B cell (primary cell): ENCODE data around the gene SYT3. TPM values are rescaled to one million over a fixed set of nuclear protein-coding genes. Genes with fewer than 3 reads are reported as not detected.

Experiments
- ATAC-seq: fragments of 200-7000 bp; cut with Tn5 transposase; one replicate; pipeline ENCODE4 v1.10.0; 2021; ENCODE audit warnings: low read depth, mild to moderate bottlenecking, moderate number of reproducible peaks, moderate library complexity
- CTCF ChIA-PET: fragments of 350-600 bp; sonication (Branson Sonifier 250); formaldehyde crosslinking; loops from one replicate; lab custom pipeline; 2021; ENCODE audit warnings: antibody characterized with exemption, inconsistent platforms; lab: Charles Lee
- POLR2A ChIA-PET: fragments of 350-600 bp; sonication (Branson Sonifier 250); formaldehyde crosslinking; loops from one replicate; lab custom pipeline; 2021; ENCODE audit warnings: antibody characterized with exemption; lab: Charles Lee
- DNase-seq: peaks from one replicate; pipeline ENCODE4 v3.0.0; 2013
- H2AFZ ChIP-seq: 2 replicates; pipeline ENCODE4 v1.6.1; 2012; ENCODE audit warnings: mild to moderate bottlenecking, low read depth, low read length; ENCODE audit not compliant: insufficient read depth, poor library complexity, severe bottlenecking
- H3K27ac ChIP-seq, 2 donors: 1 replicate in 1 of 2; 2 replicates in 1 of 2; pipeline ENCODE4 v1.5.1; 2012 to 2013; ENCODE audit warnings: low read length in 2 of 2, mild to moderate bottlenecking in 2 of 2, moderate library complexity in 1 of 2
- H3K27me3 ChIP-seq, 4 experiments: fragments of 200-600 bp in 1 of 4; sonication (generic) in 1 of 4; replicated peaks in 1 of 4; 1 replicate in 2 of 4; 2 replicates in 2 of 4; pipeline versions ENCODE4 v1.6.1 to v1.7.0; 2013 to 2016; ENCODE audit warnings: low read length in 3 of 4, mild to moderate bottlenecking in 2 of 4, mixed read lengths in 1 of 4, moderate library complexity in 1 of 4; ENCODE audit not compliant: insufficient read depth in 4 of 4, control insufficient read depth in 3 of 4; ENCODE audit errors: control extremely low read depth in 1 of 4
- H3K36me3 ChIP-seq, 2 experiments: replicated peaks in 1 of 2; 1 replicate in 1 of 2; 2 replicates in 1 of 2; pipeline versions ENCODE4 v1.6.1 to v1.7.1; 2013; ENCODE audit warnings: low read length in 1 of 2; ENCODE audit not compliant: insufficient read depth in 2 of 2, control insufficient read depth in 1 of 2; ENCODE audit errors: control extremely low read depth in 1 of 2, extremely low read depth in 1 of 2
- H3K4me1 ChIP-seq, 2 donors: fragments of 200-600 bp in 1 of 2; sonication (generic) in 1 of 2; 1 replicate in 1 of 2; 2 replicates in 1 of 2; pipeline versions ENCODE4 v1.5.1 to v1.6.1; 2013 to 2017; ENCODE audit warnings: low read length in 2 of 2; ENCODE audit not compliant: control insufficient read depth in 2 of 2, insufficient read depth in 2 of 2
- H3K4me2 ChIP-seq: replicated peaks from 2 replicates; pipeline ENCODE3; 2012; ENCODE audit warnings: mild to moderate bottlenecking, low read depth, low read length; ENCODE audit not compliant: poor library complexity, severe bottlenecking
- H3K4me3 ChIP-seq, 5 experiments: fragments of 200-600 bp in 1 of 5; sonication (generic) in 1 of 5; 1 replicate in 3 of 5; 2 replicates in 2 of 5; pipeline versions ENCODE4 v1.5.1 to v1.7.0; 2011 to 2016; ENCODE audit warnings: low read length in 4 of 5, mild to moderate bottlenecking in 4 of 5, low read depth in 2 of 5, control low read depth in 1 of 5, moderate library complexity in 1 of 5; ENCODE audit not compliant: insufficient read depth in 1 of 5; ENCODE audit errors: control extremely low read depth in 1 of 5, extremely low read depth in 1 of 5
- H3K79me2 ChIP-seq: fragments of 200-600 bp; sonication (generic); one replicate; pipeline ENCODE4 v1.6.0; 2016; ENCODE audit warnings: low read length; ENCODE audit not compliant: control insufficient read depth, insufficient read depth
- H3K9ac ChIP-seq: fragments of 200-600 bp; sonication (generic); 2 replicates; pipeline ENCODE4 v1.6.1; 2017; ENCODE audit warnings: mild to moderate bottlenecking, low read length, moderate library complexity
- H3K9me3 ChIP-seq, 3 donors: one replicate each; pipeline versions ENCODE4 v1.6.1 to v1.7.1; 2013; ENCODE audit warnings: low read length in 2 of 3; ENCODE audit not compliant: control insufficient read depth in 2 of 3, insufficient read depth in 1 of 3; ENCODE audit errors: control extremely low read depth in 1 of 3
- H4K20me1 ChIP-seq: 2 replicates; pipeline ENCODE4 v1.6.0; 2012; ENCODE audit warnings: mild to moderate bottlenecking, low read length; ENCODE audit not compliant: insufficient read depth, control insufficient read depth, poor library complexity, severe bottlenecking
- H3K27ac Mint-ChIP-seq: one replicate; pipeline ENCODE4 v1.8.0; 2021; ENCODE audit warnings: mixed read lengths
- H3K27me3 Mint-ChIP-seq: one replicate; pipeline ENCODE4 v1.8.0; 2021; ENCODE audit warnings: mixed read lengths
- H3K4me1 Mint-ChIP-seq: one replicate; pipeline ENCODE4 v1.8.0; 2021; ENCODE audit warnings: mixed read lengths
- H3K4me3 Mint-ChIP-seq: one replicate; pipeline ENCODE4 v1.8.0; 2021; ENCODE audit warnings: mixed read lengths
- H3K9me3 Mint-ChIP-seq: one replicate; pipeline ENCODE4 v1.8.0; 2022; ENCODE audit warnings: mixed read lengths; ENCODE audit not compliant: insufficient read depth
- EZH2 ChIP-seq: IDR thresholded peaks from 2 replicates; pipeline ENCODE4 v1.6.1; 2012; ENCODE audit warnings: borderline replicate concordance, low read depth, mild to moderate bottlenecking, moderate library complexity, low read length; ENCODE audit not compliant: insufficient read depth, poor library complexity, severe bottlenecking
- WGBS: methylation state at CpG from one replicate; pipeline ENCODE4 v1.1.5; 2013; ENCODE audit warnings: missing lambda C conversion rate; ENCODE audit not compliant: insufficient coverage; 5-methylcytosine and 5-hydroxymethylcytosine counted together
- intact Hi-C: fragments of 100-400 bp; cut with micrococcal nuclease; formaldehyde crosslinking; loops from one replicate; pipeline ENCODE4 v1.10.0; 2022
- polyA plus RNA-seq: library from polyadenylated mRNA; depleted of rRNA; stranded (reverse); fragments of >200 nt; gene quantifications from 2 replicates; pipeline ENCODE4 v1.2.3, GENCODE V29; 2012
- total RNA-seq, 2 donors: library from RNA; stranded (reverse); fragments of 120-200 nt in 1 of 2; gene quantifications; 1 replicate in 1 of 2; 2 replicates in 1 of 2; pipeline versions ENCODE4 v1.2.3 to v1.2.4, GENCODE V29; 2013 to 2022
- TF ChIP-seq, protein P1 (sequence below): fragments of 200-600 bp; IDR thresholded peaks from one replicate; pipeline ENCODE4 v1.8.0; 2022; ENCODE audit warnings: antibody characterized with exemption, mild to moderate bottlenecking

Gene SYT3
- total and polyA plus RNA-seq, 2 donors (not counting 1 experiment from before 2014, with no cell fraction given) = 0.09 to 0.17 TPM

DNA sequence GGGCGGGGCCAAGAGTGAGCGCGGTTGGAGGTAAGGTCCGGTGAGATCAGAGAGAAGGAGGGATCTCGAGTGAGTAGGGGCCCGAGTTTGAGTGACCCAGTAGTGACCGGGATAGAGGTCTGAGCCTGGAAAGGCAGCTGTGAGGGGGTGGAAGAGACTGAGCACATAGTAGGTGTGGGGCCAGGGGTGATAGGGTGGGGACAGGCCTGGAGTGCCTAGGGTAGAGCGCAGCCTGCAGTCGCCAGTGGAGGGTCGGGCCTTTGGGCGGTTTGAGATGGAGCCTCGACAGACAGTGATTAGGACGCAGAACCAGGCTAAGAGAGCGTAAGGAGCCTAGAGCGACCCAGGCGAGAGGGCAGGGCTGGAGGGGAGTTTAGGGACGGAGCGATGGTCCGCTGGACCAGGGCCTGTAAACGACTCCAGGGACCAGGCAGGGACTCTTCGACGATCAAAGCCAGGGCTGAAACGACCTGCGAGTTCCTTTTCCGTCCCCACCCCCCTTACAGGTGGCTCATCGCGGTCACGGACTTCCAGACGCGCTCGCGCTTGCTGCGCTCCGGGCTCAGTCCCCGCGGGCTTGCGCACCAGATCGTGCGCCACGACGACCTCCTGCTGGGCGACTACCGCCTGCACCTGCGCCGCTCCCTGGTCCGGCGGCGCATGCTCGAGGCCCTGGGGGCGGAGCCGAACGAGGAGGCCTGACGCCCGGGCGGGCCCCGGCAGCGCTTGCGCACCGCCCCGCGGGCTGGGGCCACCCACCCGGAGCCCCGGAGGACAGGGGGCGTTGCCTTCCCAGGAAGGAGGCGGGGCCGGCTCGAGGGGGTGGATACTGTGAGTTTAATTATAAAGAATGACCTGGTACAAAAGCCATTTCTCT lies 19.0 kb upstream of the SYT3 start:
- H3K27me3 ChIP-seq = peaks cover 0 to 56% (median 20%) of the 10 kb centered on the region in 4 experiments
- H3K27ac ChIP-seq = peak overlapping the region; percentile 37 to 38
- TF ChIP-seq, protein P1, sequence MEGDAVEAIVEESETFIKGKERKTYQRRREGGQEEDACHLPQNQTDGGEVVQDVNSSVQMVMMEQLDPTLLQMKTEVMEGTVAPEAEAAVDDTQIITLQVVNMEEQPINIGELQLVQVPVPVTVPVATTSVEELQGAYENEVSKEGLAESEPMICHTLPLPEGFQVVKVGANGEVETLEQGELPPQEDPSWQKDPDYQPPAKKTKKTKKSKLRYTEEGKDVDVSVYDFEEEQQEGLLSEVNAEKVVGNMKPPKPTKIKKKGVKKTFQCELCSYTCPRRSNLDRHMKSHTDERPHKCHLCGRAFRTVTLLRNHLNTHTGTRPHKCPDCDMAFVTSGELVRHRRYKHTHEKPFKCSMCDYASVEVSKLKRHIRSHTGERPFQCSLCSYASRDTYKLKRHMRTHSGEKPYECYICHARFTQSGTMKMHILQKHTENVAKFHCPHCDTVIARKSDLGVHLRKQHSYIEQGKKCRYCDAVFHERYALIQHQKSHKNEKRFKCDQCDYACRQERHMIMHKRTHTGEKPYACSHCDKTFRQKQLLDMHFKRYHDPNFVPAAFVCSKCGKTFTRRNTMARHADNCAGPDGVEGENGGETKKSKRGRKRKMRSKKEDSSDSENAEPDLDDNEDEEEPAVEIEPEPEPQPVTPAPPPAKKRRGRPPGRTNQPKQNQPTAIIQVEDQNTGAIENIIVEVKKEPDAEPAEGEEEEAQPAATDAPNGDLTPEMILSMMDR = no peak
- no peak for TF ChIP-seq EZH2
- H3K36me3 ChIP-seq = no peaks in the 10 kb centered on the region
- peak overlapping the region; percentile 54 for H2AFZ ChIP-seq
- H3K4me3 ChIP-seq = peak overlapping the region in 4 of 5 experiments; percentile 5 to 34 (median 20)
- CTCF ChIA-PET = no interaction called here
- ATAC-seq (peak; percentile 63), DNase-seq (peak; percentile 84)
- H3K4me2 ChIP-seq = peak overlapping the region; percentile 71
- H3K9me3 ChIP-seq = peaks cover 0 to 63% (median 12%) of the 10 kb centered on the region in 3 donors
- H3K4me1 ChIP-seq = peaks cover 18 to 21% of the 10 kb centered on the region in 2 donors
- Mint-ChIP-seq H3K4me3 (peak overlapping the region; percentile 81), H3K27ac (peak overlapping the region; percentile 53), H3K27me3 (peaks cover 65% of the 10 kb centered on the region), H3K4me1 (peaks cover 18% of the 10 kb centered on the region), H3K9me3 (peaks cover 24% of the 10 kb centered on the region)
- peak overlapping the region; percentile 49 for H3K9ac ChIP-seq
- POLR2A ChIA-PET = no interaction called here
- 5% methylated on average over 64 of the region's 67 CpGs for WGBS
- no peaks in the 10 kb centered on the region for H3K79me2 ChIP-seq
- intact Hi-C loops = no loop called here
- H4K20me1 ChIP-seq = no peaks in the 10 kb centered on the region
